ENCODE results near the gene TECTB. TPM values are rescaled to one million over a fixed set of nuclear protein-coding genes. Genes with fewer than 3 reads are reported as not detected.
"Not testable (repeated sequence)": the region's sequence is repeated elsewhere in the genome, so short reads cannot be mapped to it uniquely, and the experiment has no call there.

Gene TECTB
- not detected for total RNA-seq

DNA sequence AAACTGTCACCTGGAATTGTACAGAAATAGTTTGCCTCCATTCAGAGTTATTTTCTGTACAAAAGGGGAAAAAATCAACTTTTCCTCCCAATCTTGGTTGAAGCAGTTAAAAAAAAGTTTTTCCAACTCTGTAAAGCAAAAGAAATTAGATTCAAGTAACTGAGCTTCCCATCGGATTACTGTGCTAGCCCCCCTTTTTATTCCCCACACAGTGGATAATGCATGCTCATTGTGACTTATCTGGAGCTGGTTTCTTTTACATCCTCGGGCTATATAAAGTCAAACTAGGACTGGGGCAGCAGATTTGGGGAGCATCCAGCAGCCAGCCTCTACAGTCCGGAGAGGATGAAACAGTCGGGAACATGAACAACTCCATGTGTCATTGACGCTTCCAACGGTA is at the start of gene TECTB:
TECTB (plus strand) TSS at position 301 of the 400 bp plus-strand sequence. CDS start 335 bp downstream, outside the sequence.
- DNase-seq (ENCODE audit: low spot score): no peak

DNA sequence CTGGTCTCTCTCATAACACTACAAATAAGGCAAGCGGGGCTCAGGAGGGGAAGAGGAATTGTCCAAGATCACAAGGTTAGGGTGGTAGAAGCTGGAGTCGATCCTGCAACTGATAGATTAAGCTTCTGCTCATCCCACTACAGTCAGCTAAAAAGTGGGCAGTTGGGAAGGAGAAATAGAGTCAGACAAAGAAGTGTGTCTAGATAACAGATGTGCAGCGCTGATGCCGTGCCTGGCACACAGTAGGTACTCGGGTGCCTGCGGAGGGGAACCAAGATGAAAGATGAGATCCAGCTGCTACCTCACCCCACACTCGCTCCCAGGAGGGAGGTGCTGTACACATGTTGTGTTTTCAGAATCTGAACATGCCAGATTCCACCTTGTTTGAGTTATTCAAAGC is 48.1 kb upstream of the TECTB start:
- no peak for DNase-seq (ENCODE audit: low spot score)

DNA sequence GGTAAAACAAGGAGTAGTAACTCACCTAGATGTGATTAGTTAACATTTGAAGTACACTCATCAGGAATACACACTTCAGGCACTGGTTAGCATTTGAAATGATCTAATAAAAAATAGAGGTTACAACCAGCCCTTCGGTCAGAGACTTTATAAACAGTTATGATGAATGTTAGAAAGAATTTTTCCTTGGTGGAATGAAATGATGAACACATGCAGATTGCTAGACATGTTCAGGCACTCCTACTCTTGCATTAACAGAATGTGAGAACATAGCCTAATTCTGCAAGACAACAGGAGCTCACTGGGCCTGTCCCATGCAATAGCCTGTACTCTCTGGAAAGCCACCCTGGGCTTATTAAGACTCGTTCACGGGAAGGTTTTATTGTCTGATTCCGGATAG is 47.3 kb upstream of the TECTB start:
- no peak for DNase-seq (ENCODE audit: low spot score)

DNA sequence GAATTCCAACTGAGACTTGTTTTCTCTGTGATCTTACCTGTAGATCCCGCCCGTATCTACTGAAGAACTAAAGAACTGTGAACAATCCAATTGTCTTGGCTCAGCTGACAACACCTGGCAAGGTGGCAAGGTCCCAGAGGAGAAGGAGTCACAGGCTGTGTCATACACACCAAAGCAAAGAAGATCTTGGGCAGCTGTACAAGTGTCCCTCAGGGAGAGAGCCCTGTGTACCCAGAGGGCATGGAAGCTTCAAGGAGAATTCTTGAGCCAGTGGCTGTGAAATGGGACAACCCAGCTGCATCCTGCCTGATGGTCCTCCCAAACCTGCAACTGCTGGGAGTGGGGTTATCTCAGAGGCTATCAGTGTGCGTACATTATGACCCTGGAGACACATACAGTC is 46.7 kb upstream of the TECTB start:
- no peak for DNase-seq (ENCODE audit: low spot score)

DNA sequence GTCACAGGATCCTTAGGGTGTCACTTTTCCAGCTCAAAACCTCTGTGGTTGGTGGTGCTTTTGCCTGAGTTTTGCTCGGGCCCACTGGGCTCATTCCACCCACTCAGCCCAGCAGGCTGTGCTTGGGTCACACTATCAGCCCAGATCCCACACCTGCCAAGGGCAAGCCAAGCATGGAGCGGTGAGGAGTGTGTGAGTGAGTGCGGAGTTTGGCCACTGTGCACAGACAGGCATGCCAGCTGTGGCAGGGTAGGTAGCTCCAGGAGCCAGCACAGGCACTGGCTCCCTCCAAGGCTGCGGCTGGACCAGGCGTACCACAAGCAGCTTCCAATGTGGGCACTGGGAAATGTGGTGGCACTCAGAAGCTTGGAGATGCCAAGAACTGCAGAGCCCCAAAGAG is 43.9 kb upstream of the TECTB start:
- no peak for DNase-seq (ENCODE audit: low spot score)

DNA sequence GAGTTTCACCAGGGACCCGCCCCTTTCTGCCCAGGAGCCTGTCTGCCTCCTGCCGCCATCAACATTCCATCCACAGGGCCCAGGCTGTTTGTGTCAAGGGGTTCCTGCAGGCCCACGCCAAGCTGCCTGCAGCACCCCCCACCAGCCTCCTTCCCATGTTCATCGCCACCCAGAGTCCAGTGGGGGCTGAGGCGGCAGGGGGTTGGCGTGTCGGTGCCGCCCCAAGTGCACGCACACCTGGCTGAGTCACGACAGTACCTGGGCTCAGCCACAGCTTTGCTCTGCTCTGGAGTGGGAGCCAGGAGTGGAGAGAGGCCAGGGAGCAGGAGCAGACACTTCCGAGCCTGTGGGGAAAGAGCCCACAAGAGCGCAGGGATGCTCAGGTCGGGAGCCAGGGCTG is 42.8 kb upstream of the TECTB start:
- DNase-seq (ENCODE audit: low spot score): no peak

DNA sequence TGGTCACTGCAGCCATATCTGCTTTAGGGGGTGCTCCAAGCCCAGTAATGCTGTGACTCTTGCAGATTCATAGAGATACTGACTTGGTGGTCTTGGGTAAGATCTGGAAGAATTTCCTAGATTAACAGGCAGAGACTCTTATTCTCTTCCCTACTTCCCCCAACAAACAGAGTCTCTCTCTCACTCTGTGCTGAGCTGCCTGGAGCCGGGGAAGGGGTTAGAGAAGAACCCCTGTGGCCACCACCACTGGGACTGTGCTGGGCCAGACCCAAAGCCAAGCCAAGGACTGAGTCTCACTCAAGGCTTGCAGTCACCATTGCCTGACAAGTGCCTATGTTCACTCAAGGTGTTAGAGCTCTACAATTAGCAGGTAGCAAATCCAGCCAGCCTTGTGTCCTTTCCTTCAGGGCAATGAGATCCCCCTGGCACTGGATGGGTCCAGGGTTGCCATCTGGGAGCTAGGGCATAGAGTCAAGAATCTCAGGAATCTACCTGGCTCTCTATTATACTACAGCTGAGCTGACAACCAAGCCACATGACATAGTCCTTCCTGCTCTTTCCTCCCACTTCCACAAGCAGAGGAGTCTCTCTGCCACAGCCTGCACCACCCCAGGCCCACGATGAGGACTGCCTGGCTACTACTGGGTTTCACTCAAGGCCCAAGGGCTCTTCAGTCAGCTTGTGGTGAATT is 41.4 kb upstream of the TECTB start:
- no peak for DNase-seq (ENCODE audit: low spot score)

DNA sequence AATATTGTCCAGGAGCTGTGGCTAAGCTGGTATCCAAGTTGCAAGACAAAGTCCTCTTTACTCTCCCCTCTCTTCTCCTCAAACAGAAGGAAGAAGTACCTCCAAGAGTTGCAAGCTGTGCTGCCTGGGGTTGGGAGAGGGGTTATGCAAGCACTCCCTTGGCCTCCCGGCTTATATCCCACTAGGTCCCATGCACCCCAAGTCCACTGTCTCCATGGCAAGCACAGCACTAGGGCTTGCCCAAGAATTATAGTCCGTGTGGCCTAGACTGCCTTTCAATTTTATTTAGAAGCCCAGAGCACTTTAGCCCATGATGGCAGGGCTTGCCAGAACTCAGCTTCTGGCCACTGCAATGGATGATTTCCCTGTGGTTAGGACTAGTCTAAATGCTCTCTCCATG is 40.4 kb upstream of the TECTB start:
- DNase-seq (ENCODE audit: low spot score): no peak

DNA sequence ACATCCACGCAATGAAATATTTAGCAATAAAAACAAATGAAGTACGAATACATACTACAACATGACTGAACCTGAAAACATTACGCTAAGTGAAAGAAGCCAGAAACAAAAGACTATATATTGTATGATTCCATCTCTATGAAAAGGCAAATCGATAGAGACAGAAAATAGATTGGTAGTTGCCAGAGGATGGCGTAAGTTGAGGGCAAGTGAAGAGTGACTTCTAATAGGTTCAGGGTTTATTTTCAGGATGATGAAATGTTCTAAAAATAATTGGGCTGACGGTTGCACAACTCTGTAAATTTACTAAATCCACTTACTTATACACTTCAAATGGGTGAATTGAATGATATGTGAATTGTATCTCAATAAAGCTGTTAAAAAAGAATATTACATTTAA is 39.5 kb upstream of the TECTB start:
- no peak for DNase-seq (ENCODE audit: low spot score)

DNA sequence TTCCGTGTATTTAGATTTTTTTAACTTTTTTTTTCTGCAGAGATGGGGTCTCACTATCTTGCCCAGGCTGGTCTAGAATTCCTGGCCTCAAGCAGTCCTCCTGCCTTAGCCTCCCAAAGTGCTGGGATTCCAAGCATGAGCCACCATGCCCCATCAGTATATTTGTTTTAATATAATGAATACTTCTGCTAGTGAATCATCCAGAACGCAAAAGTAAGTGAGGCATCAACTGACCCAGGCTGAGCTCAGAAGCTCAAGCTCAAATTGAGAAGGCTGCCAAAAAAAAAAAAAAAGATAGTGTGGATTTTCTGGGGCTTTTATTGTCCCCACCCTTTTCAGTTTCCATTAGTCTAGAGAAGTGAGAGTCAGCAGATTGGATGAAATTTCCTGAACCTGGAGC is 39.0 kb upstream of the TECTB start:
- no peak for DNase-seq (ENCODE audit: low spot score)

DNA sequence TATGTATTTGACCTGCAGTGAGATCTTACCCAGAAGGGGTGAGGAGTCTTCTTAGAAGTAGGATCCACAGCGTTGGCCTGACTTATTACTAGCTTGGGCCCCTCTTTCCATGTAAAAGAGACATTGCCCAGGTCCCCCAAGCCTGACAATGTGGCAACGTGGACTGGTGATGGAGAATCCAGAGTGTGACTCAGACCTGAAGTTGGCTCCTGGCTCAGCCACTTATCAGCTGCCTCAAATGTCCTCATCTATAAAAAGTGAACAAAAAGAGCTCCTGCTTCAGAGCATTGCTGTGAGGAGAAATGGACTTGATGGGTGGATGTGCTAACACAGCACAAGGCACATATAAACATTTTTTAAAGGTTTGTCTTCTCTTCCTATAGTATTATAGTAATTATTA is 35.4 kb upstream of the TECTB start:
- no peak for DNase-seq (ENCODE audit: low spot score)

DNA sequence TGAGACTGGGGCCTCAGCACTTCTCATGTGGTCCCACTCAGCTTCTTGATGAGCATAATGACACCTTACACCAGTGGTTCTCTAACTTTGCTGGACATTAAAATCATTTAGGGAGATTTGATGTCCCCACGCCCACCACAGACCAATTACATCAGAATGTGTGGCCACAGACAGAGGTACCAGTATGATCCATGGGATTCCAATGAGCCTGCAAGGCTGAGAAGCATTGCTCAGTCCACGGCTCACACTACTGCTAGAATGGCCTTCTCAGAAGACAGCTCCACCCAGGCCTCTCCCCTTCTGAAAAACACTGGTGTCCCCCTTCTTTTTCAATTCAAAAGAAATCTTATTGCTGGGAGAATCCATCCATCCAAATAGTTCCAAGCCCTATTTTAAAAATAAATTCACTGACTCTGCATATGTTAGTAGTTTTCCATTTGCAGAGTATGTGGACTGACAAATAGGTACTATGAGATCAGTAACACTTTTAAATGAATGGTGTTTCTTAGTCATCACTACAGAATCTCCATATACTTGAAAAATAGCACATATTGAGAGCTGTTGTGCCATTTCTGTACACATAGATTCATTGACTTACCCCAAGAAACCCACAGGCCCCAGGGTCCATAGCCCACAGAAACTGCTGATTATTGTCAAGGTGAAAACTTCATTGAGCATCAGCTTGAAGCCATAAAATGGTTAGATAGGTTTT is 34.5 kb upstream of the TECTB start:
- DNase-seq (ENCODE audit: low spot score): no peak

DNA sequence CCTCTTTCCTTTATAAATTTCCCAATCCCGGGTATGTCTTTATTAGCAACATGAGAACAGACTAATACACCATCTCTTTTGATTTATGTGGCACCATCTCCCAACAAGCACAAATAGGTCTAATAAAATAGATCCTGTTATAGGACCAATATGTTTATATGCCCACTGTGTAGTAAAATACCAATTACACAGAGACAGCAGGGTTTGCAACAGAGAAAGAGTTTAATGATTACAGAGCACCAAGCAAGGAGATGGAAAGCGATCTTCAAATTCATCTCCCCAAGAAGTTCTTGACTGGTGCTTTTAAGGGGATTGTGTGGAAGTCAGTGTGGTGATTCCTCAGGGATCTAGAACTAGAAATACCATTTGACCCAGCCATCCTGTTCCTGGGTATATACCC is 33.5 kb upstream of the TECTB start:
- no peak for DNase-seq (ENCODE audit: low spot score)

DNA sequence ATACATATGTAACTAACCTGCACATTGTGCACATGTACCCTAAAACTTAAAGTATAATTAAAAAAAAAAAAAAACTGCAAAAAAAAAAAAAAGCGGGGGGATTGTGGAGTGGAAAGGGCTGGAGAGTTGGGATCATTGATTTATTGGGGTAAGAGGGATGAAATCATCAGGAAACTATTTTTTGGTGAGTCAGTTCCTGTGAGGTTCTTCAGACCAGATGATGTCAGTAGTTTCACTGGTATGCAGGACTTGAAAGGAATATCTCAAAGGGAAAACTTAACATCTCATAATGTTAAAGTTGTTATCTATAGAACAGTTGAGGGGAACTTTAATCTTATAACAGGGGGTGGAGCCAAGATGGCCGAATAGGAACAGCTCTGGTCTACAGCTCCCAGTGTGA is 32.6 kb upstream of the TECTB start:
- DNase-seq (ENCODE audit: low spot score): no peak

DNA sequence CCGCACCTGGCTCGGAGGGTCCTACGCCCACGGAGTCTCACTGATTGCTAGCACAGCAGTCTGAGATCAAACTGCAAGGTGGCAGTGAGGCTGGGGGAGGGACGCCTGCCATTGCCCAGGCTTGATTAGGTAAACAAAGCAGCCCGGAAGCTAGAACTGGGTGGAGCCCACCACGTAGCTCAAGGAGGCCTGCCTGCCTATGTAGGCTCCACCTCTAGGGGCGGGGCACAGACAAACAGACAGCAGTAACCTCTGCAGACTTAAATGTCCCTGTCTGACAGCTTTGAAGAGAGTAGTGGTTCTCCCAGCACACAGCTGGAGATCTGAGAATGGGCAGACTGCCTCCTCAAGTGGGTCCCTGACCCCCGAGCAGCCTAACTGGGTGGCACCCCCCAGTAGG is 32.0 kb upstream of the TECTB start:
- not testable (repeated sequence) for DNase-seq (ENCODE audit: low spot score)

DNA sequence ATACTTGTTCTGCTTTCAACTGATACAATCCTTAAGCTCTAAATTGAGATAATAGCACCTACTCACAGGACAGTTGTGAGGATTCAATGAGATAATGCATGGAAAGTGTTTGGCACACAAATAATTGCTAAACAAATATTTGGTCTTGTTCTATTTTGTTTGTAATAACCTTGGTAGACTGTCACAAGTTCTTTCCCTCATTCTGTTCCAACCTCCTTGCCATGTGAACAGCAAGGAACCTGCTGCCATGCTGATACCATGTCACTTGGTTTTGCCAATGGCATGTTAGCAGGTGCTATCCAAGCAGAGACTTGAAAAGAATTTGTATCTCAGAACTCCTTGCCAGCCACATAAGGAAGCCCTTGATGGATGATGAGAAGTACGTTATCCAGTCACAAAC is 24.8 kb upstream of the TECTB start:
- DNase-seq (ENCODE audit: low spot score): no peak

DNA sequence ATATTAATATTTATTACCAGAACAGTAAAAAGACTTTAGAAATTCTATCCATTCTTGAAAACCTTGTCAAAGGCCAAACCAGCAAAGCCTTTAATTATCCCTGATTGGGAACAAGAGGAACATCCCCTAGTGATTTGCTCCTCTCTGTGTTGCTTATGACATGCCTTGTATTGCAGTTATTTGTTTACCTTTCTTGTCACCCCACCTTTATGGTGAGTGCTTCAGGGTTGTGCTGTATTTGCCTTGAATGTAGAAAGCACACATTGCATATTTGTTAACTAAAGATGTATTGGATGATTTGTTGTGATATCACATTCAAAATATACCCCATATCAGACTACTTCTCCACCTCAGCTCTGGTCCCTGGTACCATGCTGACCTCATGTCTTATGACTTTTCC is 23.5 kb upstream of the TECTB start:
- DNase-seq (ENCODE audit: low spot score): no peak

DNA sequence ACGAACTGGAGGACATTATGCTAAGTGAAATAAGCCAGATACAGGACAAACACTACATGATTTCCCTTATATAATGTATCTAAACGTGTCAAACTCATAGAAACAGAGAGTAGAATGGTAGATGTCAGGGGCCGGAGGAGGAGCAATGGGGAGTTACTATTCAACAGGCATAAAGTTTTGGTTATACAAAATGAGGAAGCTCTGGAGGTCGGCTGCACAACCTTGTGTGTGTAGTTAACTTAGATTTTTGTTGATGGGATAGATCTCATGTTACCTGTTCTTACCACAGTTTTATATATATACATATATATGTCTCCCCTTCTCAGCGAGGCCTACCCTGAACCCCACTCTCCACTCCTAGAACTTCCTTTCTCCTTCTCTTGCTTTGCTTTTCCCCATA is 22.4 kb upstream of the TECTB start:
- no peak for DNase-seq (ENCODE audit: low spot score)

DNA sequence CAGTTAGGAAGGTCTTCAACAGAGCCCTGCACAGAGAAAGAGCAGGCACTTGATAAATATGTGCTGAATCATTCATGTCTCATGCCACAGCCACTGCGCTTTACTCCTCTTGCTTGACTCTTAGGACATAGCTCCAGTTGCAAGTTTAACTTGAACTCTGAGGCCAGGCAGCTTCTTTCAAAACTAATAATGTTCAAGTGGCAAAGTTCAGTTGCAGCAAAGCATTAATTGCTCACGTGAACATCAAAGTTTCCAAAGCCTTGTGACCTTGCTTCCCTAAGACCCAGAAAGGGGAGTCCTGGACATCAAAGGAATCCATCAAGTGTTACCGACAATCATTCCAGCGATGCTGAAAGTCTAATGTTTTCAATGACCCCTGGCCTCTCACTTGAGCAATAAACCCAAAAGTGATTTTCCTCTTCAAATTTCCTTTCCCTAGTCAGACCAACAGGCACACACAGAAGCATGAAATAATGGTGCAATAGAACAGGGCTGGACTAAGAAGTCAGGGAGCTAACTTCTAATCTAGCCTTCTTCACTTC is 21.8 kb upstream of the TECTB start:
- no peak for DNase-seq (ENCODE audit: low spot score)

DNA sequence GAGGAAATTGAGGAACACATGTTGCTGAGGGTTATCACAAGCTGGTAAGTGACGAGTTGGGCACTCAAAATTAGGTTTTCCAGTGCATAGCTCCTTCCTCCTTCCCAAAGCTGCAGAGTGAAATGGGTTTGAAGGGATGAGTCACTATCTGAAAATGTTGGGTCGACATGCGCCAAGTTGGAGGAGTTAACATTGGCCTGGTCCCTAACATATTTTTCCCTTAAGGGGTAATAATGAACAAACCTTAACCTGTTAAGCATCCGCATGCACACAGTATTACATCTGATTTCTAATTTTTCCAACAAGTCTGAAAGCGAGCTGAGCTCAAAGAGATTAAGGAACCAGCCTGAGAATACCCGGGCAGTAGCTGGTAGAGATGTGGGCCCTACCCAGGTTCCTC is 20.7 kb upstream of the TECTB start:
- DNase-seq (ENCODE audit: low spot score): no peak

DNA sequence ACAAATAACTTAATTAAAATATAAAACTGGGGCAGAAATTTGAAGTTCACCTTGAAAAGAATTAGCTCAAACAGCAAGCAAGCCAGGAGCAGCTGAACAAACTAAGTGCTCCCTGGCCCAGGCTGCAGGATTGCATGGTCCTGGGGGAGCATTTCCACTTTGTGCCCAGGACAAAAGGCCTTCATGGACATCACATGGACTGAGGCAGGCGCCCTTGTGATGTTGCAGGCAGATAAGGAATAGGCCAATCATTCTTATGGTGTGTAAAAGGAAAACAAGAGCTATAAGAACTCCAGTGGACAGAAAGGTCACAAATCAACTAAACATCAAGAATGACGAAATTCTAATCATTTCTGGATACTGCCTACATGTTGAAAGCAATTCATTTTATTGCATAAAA is 17.5 kb upstream of the TECTB start:
- no peak for DNase-seq (ENCODE audit: low spot score)

DNA sequence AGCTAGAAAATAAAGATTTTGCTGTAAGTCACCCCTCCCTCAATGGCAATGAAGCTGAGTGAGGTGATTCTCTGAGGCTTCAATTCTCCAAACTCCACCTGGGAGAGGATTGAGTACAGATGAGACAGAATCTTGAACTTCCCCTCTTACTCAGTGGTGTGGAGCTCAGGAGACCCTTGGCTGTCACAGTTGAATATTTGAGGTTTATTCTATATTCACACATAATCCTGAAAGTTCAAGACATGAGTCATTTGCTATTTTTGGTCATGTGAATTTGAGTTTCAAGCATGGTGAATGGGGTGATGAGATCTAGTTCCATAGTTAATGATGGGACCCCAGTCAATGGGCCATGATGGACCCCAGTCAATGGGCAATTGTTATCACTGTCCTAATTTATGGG is 13.9 kb upstream of the TECTB start:
- no peak for DNase-seq (ENCODE audit: low spot score)

DNA sequence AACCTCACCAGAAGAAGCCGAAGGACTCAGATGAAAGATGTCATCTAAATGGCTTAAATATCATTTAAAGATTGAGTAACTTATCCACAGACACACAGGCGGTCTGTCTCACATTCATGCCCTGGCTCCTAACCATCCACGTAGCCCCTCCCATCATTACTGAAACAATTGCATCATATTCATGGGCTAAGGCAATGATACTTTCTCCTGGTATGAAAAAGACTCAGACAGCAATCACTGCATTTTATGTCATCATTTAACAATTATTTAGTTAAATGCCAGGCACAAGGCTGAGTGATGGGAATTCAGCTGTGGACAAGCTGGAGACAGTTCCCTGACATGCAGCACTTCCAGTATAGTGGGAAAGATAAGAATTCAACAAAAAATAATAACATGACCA is 11.2 kb upstream of the TECTB start:
- DNase-seq (ENCODE audit: low spot score): no peak

DNA sequence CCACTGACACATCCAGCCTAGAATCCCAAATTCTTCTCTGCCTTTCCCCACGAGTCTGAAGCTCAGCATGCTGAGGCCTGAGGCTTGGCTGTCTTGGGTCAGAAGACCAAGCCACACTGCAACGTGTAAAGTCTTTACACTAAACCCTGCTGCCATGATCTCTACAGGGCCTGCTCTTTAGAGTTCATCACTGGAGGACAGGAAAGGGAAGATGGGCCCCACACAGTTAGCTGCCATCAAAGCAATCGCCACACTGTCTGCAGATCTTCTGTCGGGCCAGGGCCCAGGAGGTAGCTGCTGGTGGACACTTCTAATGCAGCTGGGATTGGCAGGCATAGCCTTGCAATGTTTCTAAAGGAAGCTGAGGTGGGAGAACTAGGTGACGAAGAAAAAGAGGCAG is 8.4 kb upstream of the TECTB start:
- no peak for DNase-seq (ENCODE audit: low spot score)
